G401.6 (cell line): ENCODE measurements around the gene RUFY3.
"Not testable (repeated sequence)": the region's sequence is repeated elsewhere in the genome, so short reads cannot be mapped to it uniquely, and the experiment has no call there.

Source experiments
- FAIRE-seq: peaks from 2 replicates; lab custom pipeline; 2012; peaks lifted over from hg19 to GRCh38; lab: Jason Lieb, UNC

RUFY3 gene

GRCh38 chr4:70706044-70706461, 15.7 kb upstream of the RUFY3 start:
- no peak for FAIRE-seq

DNA sequence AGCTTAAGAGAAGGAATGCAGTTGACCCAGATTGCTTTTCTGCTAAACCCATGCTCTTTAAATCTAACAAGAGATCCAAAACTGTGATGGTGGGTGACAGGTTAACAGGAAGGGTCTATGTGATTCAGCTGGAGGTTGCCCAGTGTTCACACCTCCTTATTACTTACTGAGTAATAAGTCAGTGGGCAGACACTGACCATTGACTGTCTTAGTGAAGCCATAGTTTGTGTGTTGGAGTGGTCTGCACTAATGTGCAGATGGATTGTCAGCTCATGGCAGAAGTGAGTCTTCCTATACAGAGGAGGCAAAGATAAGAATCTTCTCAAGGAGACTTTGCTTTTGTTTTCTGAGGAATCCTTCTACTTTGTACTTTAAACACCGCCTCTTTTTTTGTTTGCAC, 15.2 kb upstream of the RUFY3 start:
- no peak for FAIRE-seq

DNA sequence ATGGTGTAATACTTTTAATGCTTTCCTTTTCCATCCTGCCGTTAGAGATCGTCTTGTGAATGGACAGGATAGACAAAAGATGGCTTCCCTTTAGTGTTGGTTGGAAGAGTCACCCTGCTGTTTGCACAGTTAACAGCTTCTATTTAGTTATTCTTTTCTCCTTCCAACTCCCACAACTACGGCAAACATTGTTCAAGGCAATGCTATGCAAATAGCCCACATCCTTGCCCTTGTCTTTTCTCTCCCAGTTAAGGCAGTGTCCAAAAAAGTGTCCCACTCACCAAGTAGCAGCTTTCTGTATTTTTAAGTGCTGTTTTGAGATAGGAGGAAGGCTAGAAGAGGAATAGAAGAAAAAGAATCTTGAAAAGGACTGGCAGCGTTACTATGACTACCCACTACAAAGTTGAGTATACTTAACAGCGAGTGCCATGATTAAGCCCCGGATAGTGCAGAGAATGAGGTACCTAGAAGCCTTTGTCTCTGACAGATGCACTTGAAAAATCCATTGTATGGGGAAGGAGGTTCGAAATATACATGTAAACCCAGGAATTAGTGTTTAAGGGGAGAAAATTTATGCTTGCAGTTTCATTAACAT, 12.1 kb upstream of the RUFY3 start:
- FAIRE-seq: no peak

GRCh38 chr4:70711599-70711998, 10.2 kb upstream of the RUFY3 start:
- FAIRE-seq: no peak

GRCh38 chr4:70712150-70712549, 9.6 kb upstream of the RUFY3 start:
- FAIRE-seq: no peak

- no peak for FAIRE-seq
Observed at GRCh38 chr4:70712604-70713452, 8.9 kb upstream of the RUFY3 start.

- FAIRE-seq: no peak
Observed at GRCh38 chr4:70713453-70714078, 8.2 kb upstream of the RUFY3 start.

- no peak for FAIRE-seq
Observed at GRCh38 chr4:70714079-70714887, 7.5 kb upstream of the RUFY3 start.

GRCh38 chr4:70715097-70715496, 6.7 kb upstream of the RUFY3 start:
- FAIRE-seq: no peak

GRCh38 chr4:70718811-70719604, 2.8 kb upstream of the RUFY3 start:
- no peak for FAIRE-seq

DNA sequence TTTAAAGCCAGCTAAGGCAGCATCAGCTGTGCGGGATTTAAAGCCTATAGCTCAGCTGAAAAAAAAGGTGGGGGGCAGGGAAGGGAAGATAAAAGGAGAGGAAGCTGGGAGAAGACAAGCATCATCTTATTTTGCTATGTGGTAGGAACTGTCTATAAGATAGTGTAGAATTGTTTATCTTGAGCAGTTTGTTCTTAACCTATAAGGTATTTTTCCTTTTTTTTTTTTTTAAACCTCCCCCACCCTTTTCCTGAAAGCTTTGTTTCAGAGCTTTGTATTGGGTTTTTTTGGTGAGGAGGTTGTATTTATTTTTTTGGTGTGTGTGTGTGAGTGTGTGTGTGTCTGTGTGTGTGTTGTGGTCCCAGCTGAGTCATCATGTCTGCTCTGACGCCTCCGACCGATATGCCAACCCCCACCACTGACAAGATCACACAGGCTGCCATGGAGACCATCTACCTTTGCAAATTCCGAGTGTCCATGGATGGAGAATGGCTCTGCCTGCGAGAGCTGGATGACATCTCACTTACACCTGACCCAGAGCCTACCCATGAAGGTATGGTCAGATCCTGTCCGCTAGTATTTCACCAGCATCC, 531 bp downstream of the RUFY3 start:
- FAIRE-seq: peak; percentile 17

GRCh38 chr4:70724463-70724862, 2.7 kb downstream of the RUFY3 start:
- FAIRE-seq: peak; percentile 8

GRCh38 chr4:70725633-70726032, 3.9 kb downstream of the RUFY3 start:
- FAIRE-seq: no peak

GRCh38 chr4:70726515-70726914, 4.8 kb downstream of the RUFY3 start:
- not testable (repeated sequence) for FAIRE-seq

DNA sequence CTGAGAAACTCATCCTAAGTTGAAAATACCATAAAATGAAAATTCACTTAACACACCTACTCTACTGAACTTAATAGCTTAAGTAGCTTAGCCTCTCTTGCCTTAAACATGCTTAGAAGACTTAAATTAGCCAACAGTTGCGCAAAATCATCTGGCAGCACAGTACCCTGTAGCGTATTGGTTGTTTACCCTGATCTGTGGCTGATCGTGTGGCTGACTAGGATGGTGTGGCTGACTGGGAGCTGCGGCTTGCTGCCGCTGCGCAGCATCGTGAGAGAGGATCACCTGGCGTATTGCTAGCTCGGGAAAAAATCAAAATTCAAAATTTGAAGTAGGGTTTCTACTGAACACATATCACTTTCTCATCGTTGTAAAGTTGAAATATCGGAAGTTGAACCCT, 6.3 kb downstream of the RUFY3 start:
- FAIRE-seq: no peak

- FAIRE-seq: not testable (repeated sequence)
Observed at GRCh38 chr4:70732878-70733277, 11.1 kb downstream of the RUFY3 start.

DNA sequence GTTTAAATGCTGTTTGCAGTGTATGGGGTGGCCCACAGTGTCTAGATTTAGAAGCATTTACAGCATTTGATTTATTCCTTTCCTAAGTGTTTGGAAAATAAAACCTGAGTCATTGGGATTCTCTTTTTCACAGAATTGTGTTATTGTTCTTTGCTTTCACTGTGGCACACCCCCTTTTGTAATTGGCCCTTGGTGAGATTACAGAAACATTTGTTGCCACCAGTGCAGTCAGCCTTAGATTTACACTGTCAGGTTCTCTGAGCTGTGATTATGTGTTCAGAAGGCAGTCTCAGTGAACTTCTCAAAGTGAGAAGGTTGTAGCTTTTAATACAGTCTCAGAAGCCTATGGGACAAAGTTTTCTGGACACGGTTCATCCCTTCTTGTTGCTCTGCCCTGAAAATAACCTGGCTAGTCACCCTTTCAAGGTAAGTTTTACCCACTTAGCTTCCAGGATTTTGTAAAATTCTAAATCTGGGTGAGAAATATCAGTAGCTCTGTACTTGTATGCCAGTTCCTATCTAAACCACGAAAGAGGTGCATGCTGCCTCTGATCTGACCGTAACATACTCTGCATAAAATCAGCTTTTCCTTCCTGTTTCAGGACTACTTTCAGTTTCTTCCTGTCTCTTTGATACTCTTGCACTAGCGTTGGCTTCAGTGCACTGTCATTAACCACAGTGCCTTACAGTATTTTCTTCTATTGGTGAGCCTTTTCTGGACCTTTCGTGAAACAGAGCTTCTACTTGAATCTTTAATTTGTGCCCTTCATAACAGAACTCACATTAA, 12.6 kb downstream of the RUFY3 start:
- FAIRE-seq: peak; percentile 44

DNA sequence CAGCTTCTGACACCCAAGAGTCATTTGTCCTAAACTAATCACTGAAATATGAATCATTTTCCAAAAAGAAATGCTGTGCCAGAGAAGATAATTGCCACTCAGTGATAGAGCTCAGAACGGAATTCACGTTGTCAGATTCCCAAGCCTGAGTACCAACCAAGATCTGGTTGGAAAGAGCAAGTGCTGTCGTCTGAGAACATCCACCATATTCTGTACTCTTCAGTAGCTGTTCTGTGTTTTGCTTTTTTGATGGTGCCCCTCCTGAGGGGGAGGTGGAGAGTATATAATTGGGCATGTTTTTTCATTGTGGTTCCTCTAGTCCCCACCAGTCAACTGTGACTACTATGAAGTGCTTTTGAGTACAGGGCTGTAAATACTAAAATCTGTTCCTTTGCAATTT, 13.2 kb downstream of the RUFY3 start:
- FAIRE-seq: no peak

DNA sequence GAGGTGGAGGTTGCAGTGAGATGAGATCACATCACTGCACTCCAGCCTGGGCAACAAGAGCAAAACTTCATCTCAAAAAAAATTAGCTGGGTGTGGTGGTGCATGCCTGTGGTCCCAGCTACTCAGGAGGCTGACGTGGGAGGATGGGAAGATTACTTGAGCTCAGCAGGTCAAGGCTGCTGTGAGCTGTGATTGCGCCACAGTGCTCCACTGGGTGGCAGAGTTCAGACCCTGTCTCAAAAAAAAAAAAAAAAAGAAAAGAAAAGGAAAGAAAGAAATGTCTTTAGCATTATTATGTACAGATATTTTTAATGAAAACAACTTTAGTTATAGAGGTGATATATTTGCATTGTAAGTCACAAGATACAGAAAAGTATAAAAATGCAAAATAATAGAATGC, 14.2 kb downstream of the RUFY3 start:
- peak; percentile 94 for FAIRE-seq

DNA sequence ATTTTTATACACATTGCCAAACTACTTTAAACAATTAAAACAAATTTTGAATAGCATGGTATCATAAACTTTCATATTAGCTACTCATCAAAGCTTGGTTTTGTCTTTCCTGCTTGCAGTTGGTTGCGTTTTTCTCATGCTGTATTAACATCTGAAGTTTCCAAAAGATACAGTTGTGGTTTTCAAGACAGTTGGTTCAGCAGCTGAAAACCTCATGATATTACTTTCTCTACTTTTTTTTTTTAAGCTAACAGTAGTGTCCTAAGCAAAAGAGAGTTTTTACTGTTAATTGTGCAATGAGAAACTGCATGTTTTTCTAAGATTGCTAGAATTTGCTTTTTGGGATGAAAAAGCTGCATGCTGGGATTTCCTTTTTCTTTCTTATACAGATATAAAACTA, 15.2 kb downstream of the RUFY3 start:
- peak; percentile 54 for FAIRE-seq

DNA sequence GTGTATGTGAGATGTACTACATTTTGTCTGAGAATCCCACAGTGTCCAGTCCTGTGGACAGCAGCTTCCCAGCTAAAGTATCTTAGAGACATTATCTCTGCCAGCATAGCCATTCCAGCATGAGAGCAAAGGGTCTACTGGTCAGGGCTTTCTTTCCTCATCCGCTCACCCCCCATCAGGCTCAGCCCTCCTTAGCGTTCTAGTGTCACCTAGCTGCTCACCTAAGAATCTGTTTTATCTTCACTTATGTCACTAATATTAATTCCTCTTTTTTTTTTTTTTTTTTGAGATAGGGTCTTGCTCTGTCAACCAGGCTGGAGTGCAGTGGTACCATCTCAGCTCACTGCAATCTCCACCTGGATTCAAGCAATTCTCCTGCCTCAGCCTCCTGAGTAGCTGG, 15.6 kb downstream of the RUFY3 start:
- no peak for FAIRE-seq
